ENCODE results near the gene PDK3.

- no peak for TF ChIP-seq EZH2 (optimal IDR thresholded peaks at IDR 0.05; ENCODE audit: low read depth, low read length)
- TF ChIP-seq, protein P1, sequence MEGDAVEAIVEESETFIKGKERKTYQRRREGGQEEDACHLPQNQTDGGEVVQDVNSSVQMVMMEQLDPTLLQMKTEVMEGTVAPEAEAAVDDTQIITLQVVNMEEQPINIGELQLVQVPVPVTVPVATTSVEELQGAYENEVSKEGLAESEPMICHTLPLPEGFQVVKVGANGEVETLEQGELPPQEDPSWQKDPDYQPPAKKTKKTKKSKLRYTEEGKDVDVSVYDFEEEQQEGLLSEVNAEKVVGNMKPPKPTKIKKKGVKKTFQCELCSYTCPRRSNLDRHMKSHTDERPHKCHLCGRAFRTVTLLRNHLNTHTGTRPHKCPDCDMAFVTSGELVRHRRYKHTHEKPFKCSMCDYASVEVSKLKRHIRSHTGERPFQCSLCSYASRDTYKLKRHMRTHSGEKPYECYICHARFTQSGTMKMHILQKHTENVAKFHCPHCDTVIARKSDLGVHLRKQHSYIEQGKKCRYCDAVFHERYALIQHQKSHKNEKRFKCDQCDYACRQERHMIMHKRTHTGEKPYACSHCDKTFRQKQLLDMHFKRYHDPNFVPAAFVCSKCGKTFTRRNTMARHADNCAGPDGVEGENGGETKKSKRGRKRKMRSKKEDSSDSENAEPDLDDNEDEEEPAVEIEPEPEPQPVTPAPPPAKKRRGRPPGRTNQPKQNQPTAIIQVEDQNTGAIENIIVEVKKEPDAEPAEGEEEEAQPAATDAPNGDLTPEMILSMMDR (IDR thresholded peaks at IDR 0.05; ENCODE audit: low read length) = no peak
- no peak for TF ChIP-seq EZH2phosphoT487 (IDR thresholded peaks at IDR 0.05; ENCODE audit: low read length)
Observed at GRCh38 chrX:24566240-24566639, 101.2 kb downstream of the PDK3 start.
